DMS79 treated with DMSO at 0.1 percent for 48 hours (cell line): Measurements from ENCODE around the gene TRPC1.

Experiments used
- DNase-seq: peaks from one replicate; lab custom pipeline; 2025; lab: John Stamatoyannopoulos, UW

TRPC1 gene

GRCh38 chr3:142839831-142840230 is 116.0 kb downstream of the TRPC1 start:
- DNase-seq: no peak

GRCh38 chr3:142844339-142844977 is 120.6 kb downstream of the TRPC1 start:
- no peak for DNase-seq

GRCh38 chr3:142846779-142847577 is 123.1 kb downstream of the TRPC1 start:
- no peak for DNase-seq

- no peak for DNase-seq
Measured at GRCh38 chr3:142849148-142849547, 125.3 kb downstream of the TRPC1 start.

GRCh38 chr3:142850395-142851023 is 126.7 kb downstream of the TRPC1 start:
- DNase-seq: no peak

GRCh38 chr3:142852009-142852408 is 128.2 kb downstream of the TRPC1 start:
- DNase-seq: no peak

- no peak for DNase-seq
Measured at GRCh38 chr3:142853270-142854168, 129.7 kb downstream of the TRPC1 start.

GRCh38 chr3:142857056-142857455 is 133.2 kb downstream of the TRPC1 start:
- no peak for DNase-seq
